ENCODE data around the gene ASB2.

GRCh38 chr14:93974833-93975232, 1.5 kb downstream of the ASB2 start:
- TF ChIP-seq CTCF (IDR thresholded peaks at IDR 0.05; ENCODE audit: poor library complexity, severe bottlenecking) = no peak
- TF ChIP-seq EP300 (conservative IDR thresholded peaks at IDR 0.05; ENCODE audit: poor library complexity, severe bottlenecking) = no peak
- no peak for TF ChIP-seq REST (IDR thresholded peaks at IDR 0.05; ENCODE audit: borderline replicate concordance)
- TF ChIP-seq TAF1 (IDR thresholded peaks at IDR 0.05; ENCODE audit: low read depth) = no peak
- TF ChIP-seq POLR2AphosphoS5 (IDR thresholded peaks at IDR 0.05) = no peak
- no peak for TF ChIP-seq EZH2 (IDR thresholded peaks at IDR 0.05; ENCODE audit: borderline replicate concordance, insufficient read depth, low read length, poor library complexity, severe bottlenecking)
- no peak for TF ChIP-seq SMC3 (conservative IDR thresholded peaks at IDR 0.05; ENCODE audit: poor library complexity)
